Mucosa of descending colon (tissue), 3 donors: Measurements from ENCODE around the gene ZNF142. TPM values are rescaled to one million over a fixed set of nuclear protein-coding genes. Genes with fewer than 3 reads are reported as not detected.
"Not testable (repeated sequence)": the region's sequence is repeated elsewhere in the genome, so short reads cannot be mapped to it uniquely, and the experiment has no call there.

Source experiments
- ATAC-seq: fragments of 200-7000 bp; cut with Tn5 transposase; one replicate; pipeline ENCODE4 v1.9.1; 2020; ENCODE audit warnings: mild to moderate bottlenecking, moderate library complexity
- DNase-seq, 3 donors: peaks; one replicate each; pipeline ENCODE4 v3.0.0-alpha.2; 2020
- H3K36me3 ChIP-seq: fragments of 200-600 bp; one replicate; pipeline ENCODE4 v1.8.0; 2021; ENCODE audit warnings: low read depth, mild to moderate bottlenecking
- H3K4me1 ChIP-seq: fragments of 200-600 bp; one replicate; pipeline ENCODE4 v1.8.0; 2021; ENCODE audit warnings: low read depth, mild to moderate bottlenecking
- H3K4me3 ChIP-seq: fragments of 200-600 bp; one replicate; pipeline ENCODE4 v1.8.0; 2021; ENCODE audit warnings: mild to moderate bottlenecking
- H3K9me3 ChIP-seq: fragments of 200-600 bp; one replicate; pipeline ENCODE4 v1.8.0; 2021; ENCODE audit warnings: mild to moderate bottlenecking
- CTCF ChIP-seq: fragments of 200-600 bp; IDR thresholded peaks from one replicate; pipeline ENCODE4 v1.8.0; 2022; ENCODE audit warnings: antibody characterized with exemption, mild to moderate bottlenecking
- intact Hi-C, 2 donors: fragments of 100-400 bp; cut with DNase I in 1 of 2; cut with micrococcal nuclease in 1 of 2; formaldehyde crosslinking; loops; one replicate each; pipeline versions ENCODE4 v1.11.0 to v1.11.1; 2022; cut with DNase I, micrococcal nuclease
- total RNA-seq, 3 donors: library from RNA; stranded (reverse); fragmentation: NEBNext Ultra II Directional in 2 of 3; extraction: Animal tissue kit (Norgen Biotek cat#: 25700) in 2 of 3; gene quantifications; one replicate each; pipeline versions ENCODE4 v1.2.1 to v1.2.4, GENCODE V29; 2021 to 2023
- donor health status: DM: no; HTN: no; CAD: no; lungs with moderate emphysema.
- donor health status: DM: no; HTN: no; CAD: no.
- donor health status: DM: no; HTN: yes; CAD: no.

ZNF142 gene
- total RNA-seq, 3 donors from 2014 or later, result 16.4 to 25.0 (median 19.7) TPM

GRCh38 chr2:218698885-218699284 lies 39.5 kb upstream of the ZNF142 start:
- H3K9me3 ChIP-seq, result no peaks in the 10 kb centered on the region
- H3K36me3 ChIP-seq, result no peaks in the 10 kb centered on the region
- no peak for ATAC-seq
- DNase-seq, result no peak
- intact Hi-C loops, result no loop called here
- TF ChIP-seq CTCF, result no peak
- H3K4me3 ChIP-seq, result no peak overlapping the region
- no peaks in the 10 kb centered on the region for H3K4me1 ChIP-seq

GRCh38 chr2:218694405-218695145 lies 35.2 kb upstream of the ZNF142 start:
- DNase-seq (no peak), ATAC-seq (no peak)
- H3K9me3 ChIP-seq, result no peaks in the 10 kb centered on the region
- TF ChIP-seq CTCF, result no peak
- no peaks in the 10 kb centered on the region for H3K4me1 ChIP-seq
- no peaks in the 10 kb centered on the region for H3K36me3 ChIP-seq
- H3K4me3 ChIP-seq, result no peak overlapping the region
- intact Hi-C loops, result no loop called here

- no peak overlapping the region for H3K4me3 ChIP-seq
- H3K36me3 ChIP-seq, result no peaks in the 10 kb centered on the region
- ATAC-seq, result no peak
- TF ChIP-seq CTCF, result no peak
- no peak for DNase-seq
- no peaks in the 10 kb centered on the region for H3K4me1 ChIP-seq
- intact Hi-C loops, result no loop called here
- H3K9me3 ChIP-seq, result no peaks in the 10 kb centered on the region
Measured at GRCh38 chr2:218691234-218691633, 31.8 kb upstream of the ZNF142 start.

- H3K36me3 ChIP-seq, H3K4me3 ChIP-seq, H3K9me3 ChIP-seq, H3K4me1 ChIP-seq, intact Hi-C loops: not testable (repeated sequence)
- peak; percentile 57 for TF ChIP-seq CTCF
- ATAC-seq, result peak; percentile 95
- DNase-seq, result peak in 1 of 3 donors; percentile 72
Measured at GRCh38 chr2:218687400-218688060, 28.1 kb upstream of the ZNF142 start.

GRCh38 chr2:218680061-218680460 lies 20.6 kb upstream of the ZNF142 start:
- no peak overlapping the region for H3K4me3 ChIP-seq
- H3K4me1 ChIP-seq, result no peaks in the 10 kb centered on the region
- no peak for DNase-seq
- no peak for TF ChIP-seq CTCF
- intact Hi-C loops, result no loop called here
- no peaks in the 10 kb centered on the region for H3K9me3 ChIP-seq
- no peaks in the 10 kb centered on the region for H3K36me3 ChIP-seq
- ATAC-seq, result no peak
